CD4-positive, alpha-beta memory T cell (primary cell): ENCODE measurements around the gene CEP170B. TPM values are rescaled to one million over a fixed set of nuclear protein-coding genes. Genes with fewer than 3 reads are reported as not detected.
"Not testable (repeated sequence)": the region's sequence is repeated elsewhere in the genome, so short reads cannot be mapped to it uniquely, and the experiment has no call there.

ENCODE experiments used
- CTCF ChIA-PET: fragments of 350-600 bp; sonication (Branson Sonifier 250); formaldehyde crosslinking; loops from one replicate; lab custom pipeline; 2021; ENCODE audit warnings: inconsistent platforms; ENCODE audit not compliant: partially characterized antibody; lab: Charles Lee
- POLR2A ChIA-PET: fragments of 350-600 bp; sonication (Branson Sonifier 250); formaldehyde crosslinking; loops from one replicate; lab custom pipeline; 2021; ENCODE audit not compliant: partially characterized antibody; lab: Charles Lee
- DNase-seq, 5 donors: peaks; one replicate each; pipeline versions ENCODE4 v3.0.0 to v3.0.0-alpha.2; 2020 to 2022; ENCODE audit warnings: mixed read lengths in 1 of 5
- H3K27ac ChIP-seq: one replicate; pipeline ENCODE4 v1.7.0; 2013; ENCODE audit warnings: low read depth, low read length
- H3K27me3 ChIP-seq: 2 replicates; pipeline ENCODE4 v1.7.0; 2013; ENCODE audit warnings: mild to moderate bottlenecking, low read length, moderate library complexity; ENCODE audit not compliant: insufficient read depth
- H3K36me3 ChIP-seq: 2 replicates; pipeline ENCODE4 v1.7.0; 2013; ENCODE audit warnings: mild to moderate bottlenecking, low read length, moderate library complexity; ENCODE audit not compliant: insufficient read depth
- H3K4me1 ChIP-seq: 2 replicates; pipeline ENCODE4 v1.7.0; 2013; ENCODE audit warnings: mild to moderate bottlenecking, low read length, moderate library complexity; ENCODE audit not compliant: insufficient read depth
- H3K4me3 ChIP-seq, 2 donors: one replicate each; pipeline ENCODE4 v1.7.0; 2013; ENCODE audit warnings: low read length in 2 of 2, mild to moderate bottlenecking in 1 of 2
- H3K9me3 ChIP-seq, 2 donors: one replicate each; pipeline ENCODE4 v1.7.0; 2013; ENCODE audit warnings: low read length in 2 of 2, control low read depth in 1 of 2; ENCODE audit not compliant: control insufficient read depth in 1 of 2
- H3K27ac Mint-ChIP-seq, 7 donors: one replicate each; pipeline ENCODE4 v1.8.0; 2020 to 2021; ENCODE audit warnings: mixed read lengths in 7 of 7, mild to moderate bottlenecking in 6 of 7, inconsistent platforms in 3 of 7, moderate library complexity in 3 of 7
- H3K27me3 Mint-ChIP-seq, 2 donors: one replicate each; pipeline ENCODE4 v1.8.0; 2020 to 2021; ENCODE audit warnings: mixed read lengths in 2 of 2
- H3K36me3 Mint-ChIP-seq, 2 donors: one replicate each; pipeline ENCODE4 v1.8.0; 2020 to 2021; ENCODE audit warnings: mixed read lengths in 2 of 2, inconsistent platforms in 1 of 2, mild to moderate bottlenecking in 1 of 2
- H3K4me1 Mint-ChIP-seq, 4 donors: one replicate each; pipeline ENCODE4 v1.8.0; 2020 to 2021; ENCODE audit warnings: mixed read lengths in 4 of 4, mild to moderate bottlenecking in 1 of 4
- H3K4me3 Mint-ChIP-seq, 8 donors: one replicate each; pipeline ENCODE4 v1.8.0; 2020 to 2021; ENCODE audit warnings: mixed read lengths in 8 of 8, mild to moderate bottlenecking in 7 of 8, moderate library complexity in 6 of 8, inconsistent platforms in 3 of 8
- H3K9me3 Mint-ChIP-seq, 8 donors: one replicate each; pipeline ENCODE4 v1.8.0; 2020 to 2021; ENCODE audit warnings: mixed read lengths in 8 of 8, mild to moderate bottlenecking in 5 of 8, inconsistent platforms in 3 of 8, moderate library complexity in 1 of 8
- intact Hi-C: fragments of 100-400 bp; cut with micrococcal nuclease; formaldehyde crosslinking; loops from one replicate; pipeline ENCODE4 v1.15.1; 2023
- polyA plus RNA-seq, 2 donors: library from polyadenylated mRNA; unstranded; fragments of 300-500 nt; fragmentation: Illumina TruSeq; gene quantifications; one replicate each; pipeline ENCODE4 v1.2.3, GENCODE V29; 2021
- total RNA-seq, 2 experiments: library from RNA; stranded (reverse); gene quantifications; one replicate each; pipeline ENCODE4 v1.2.3, GENCODE V29; 2021

The CEP170B gene
- total and polyA plus RNA-seq, 4 experiments from 2014 or later = 0.16 to 3.8 (median 3.0) TPM; not detected in 1

DNA sequence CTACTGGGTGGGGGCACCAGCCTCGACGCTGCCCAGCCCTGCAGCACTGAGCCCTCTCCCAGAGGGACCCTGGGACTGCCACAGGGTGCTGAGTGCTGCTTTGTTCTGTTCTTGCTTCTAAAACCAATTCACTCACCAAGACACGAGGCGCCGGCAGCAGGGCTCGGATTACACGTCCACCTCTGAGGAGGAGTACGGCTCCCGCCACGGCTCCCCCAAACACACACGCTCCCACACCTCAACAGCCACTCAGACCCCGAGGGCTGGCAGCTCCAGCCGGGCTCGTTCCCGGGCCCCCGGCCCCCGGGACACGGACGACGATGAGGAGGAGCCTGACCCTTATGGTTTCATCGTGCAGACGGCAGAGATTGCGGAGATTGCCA is 24.3 kb downstream of the CEP170B start:
- Mint-ChIP-seq H3K9me3 (no peaks in the 10 kb centered on the region), H3K36me3 (no peaks in the 10 kb centered on the region), H3K27ac (no peak overlapping the region), H3K27me3 (no peaks in the 10 kb centered on the region), H3K4me3 (no peak overlapping the region), H3K4me1 (no peaks in the 10 kb centered on the region)
- no peaks in the 10 kb centered on the region for H3K27me3 ChIP-seq
- no peak for DNase-seq
- no peak overlapping the region for H3K4me3 ChIP-seq
- ChIA-PET POLR2A (no interaction called here), CTCF (no interaction called here)
- no peak overlapping the region for H3K27ac ChIP-seq
- intact Hi-C loops = no loop called here
- no peaks in the 10 kb centered on the region for H3K36me3 ChIP-seq
- H3K4me1 ChIP-seq = no peaks in the 10 kb centered on the region
- no peaks in the 10 kb centered on the region for H3K9me3 ChIP-seq

DNA sequence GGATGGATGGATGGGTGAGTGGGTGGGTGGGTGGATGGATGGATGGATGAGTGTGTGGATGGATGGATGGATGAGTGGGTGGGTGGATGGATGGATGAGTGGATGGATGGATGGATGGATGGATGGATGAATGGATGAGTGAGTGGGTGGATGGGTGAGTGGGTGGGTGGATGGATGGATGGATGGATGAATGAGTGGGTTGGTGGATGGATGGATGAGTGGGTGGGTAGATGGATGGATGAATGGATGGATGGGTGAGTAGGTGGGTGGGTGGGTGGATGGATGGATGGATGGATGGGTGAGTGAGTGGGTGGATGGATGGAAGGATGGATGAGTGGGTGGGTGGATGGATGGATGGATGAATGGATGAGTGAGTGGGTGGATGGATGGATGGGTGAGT is 25.2 kb downstream of the CEP170B start:
- H3K36me3 Mint-ChIP-seq, H3K36me3 ChIP-seq, POLR2A ChIA-PET, H3K4me1 ChIP-seq, H3K4me1 Mint-ChIP-seq, H3K27ac ChIP-seq, DNase-seq, H3K27me3 Mint-ChIP-seq, H3K27ac Mint-ChIP-seq, H3K9me3 ChIP-seq, H3K9me3 Mint-ChIP-seq, H3K4me3 Mint-ChIP-seq, intact Hi-C loops, H3K4me3 ChIP-seq, H3K27me3 ChIP-seq, CTCF ChIA-PET: not testable (repeated sequence)

DNA sequence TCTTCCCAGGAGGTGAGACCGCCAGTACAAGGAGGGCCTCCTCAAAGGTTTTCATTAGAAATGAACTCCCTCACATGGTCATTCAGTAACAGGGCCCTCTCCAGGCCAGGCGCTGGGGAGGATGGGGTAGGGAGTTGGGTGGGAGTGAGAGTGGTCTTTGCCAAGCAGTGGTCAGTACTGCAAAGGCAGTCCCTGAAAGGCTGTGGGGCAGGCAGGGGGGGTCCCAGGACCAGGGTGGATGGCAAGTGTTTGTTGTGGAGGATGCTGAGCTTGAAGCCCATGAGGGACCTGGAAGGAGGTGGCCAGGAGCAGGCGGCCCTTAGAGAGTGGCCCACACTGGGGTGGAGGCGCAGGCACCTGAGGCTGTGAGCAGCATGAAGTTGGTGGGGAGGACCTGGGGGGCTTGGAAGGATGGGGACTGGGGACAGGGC is 26.1 kb downstream of the CEP170B start:
- no peaks in the 10 kb centered on the region for H3K27me3 Mint-ChIP-seq
- no peak overlapping the region for H3K27ac ChIP-seq
- no peaks in the 10 kb centered on the region for H3K4me1 ChIP-seq
- POLR2A ChIA-PET = no interaction called here
- no peaks in the 10 kb centered on the region for H3K36me3 ChIP-seq
- intact Hi-C loops = no loop called here
- no peaks in the 10 kb centered on the region for H3K4me1 Mint-ChIP-seq
- H3K27me3 ChIP-seq = no peaks in the 10 kb centered on the region
- DNase-seq = no peak
- no peaks in the 10 kb centered on the region for H3K9me3 Mint-ChIP-seq
- CTCF ChIA-PET = no interaction called here
- H3K27ac Mint-ChIP-seq = no peak overlapping the region
- H3K4me3 Mint-ChIP-seq = no peak overlapping the region
- H3K9me3 ChIP-seq = no peaks in the 10 kb centered on the region
- H3K4me3 ChIP-seq = no peak overlapping the region
- H3K36me3 Mint-ChIP-seq = no peaks in the 10 kb centered on the region

DNA sequence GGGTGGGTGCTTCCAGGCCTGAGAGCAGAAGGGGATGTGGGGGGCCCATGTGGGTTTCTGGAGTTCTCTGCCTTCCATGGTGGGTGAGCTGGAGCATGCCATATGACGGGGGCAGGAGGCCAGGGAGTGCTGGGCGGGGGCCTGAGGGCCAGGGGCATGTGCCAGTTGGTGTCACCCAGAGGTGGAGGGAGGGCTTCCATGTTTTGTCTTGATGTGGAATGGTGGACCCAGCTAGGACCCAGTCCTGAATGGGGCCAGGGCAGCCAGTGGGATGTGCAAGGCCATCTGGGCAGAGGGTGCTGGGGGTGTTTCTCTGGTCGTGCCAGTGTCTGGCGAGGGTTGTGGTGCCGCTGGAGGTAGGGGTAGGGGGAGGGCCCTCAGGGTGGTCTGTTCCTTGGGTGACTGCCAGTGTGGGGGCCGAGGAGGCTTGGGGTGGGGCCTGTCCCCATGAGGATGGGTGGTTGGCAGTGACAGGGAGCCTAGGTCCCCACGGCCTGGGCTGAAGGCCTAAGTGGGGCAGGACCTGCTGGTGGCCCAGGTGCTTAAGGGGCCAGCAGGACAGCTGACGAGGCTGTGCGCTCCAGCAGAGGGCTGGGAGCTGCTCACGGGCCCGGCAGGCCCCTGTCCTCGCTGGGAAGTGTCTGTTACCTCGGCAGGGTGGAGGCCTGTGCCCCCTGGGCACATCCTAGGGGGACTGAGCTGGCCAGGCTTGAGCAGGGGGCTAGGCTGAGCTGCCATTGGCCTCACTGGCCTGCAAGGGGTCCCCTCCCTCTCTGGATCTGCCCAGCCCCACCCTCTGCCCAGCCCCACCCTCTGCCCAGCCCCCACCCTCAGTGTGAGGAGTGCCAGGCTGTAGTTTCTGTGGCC is 26.8 kb downstream of the CEP170B start:
- H3K27ac Mint-ChIP-seq = no peak overlapping the region
- no peaks in the 10 kb centered on the region for H3K36me3 Mint-ChIP-seq
- Histone ChIP-seq H3K4me3 (no peak overlapping the region), H3K9me3 (no peaks in the 10 kb centered on the region), H3K4me1 (no peaks in the 10 kb centered on the region), H3K27ac (no peak overlapping the region), H3K36me3 (no peaks in the 10 kb centered on the region), H3K27me3 (no peaks in the 10 kb centered on the region)
- POLR2A ChIA-PET = no interaction called here
- DNase-seq = no peak
- intact Hi-C loops = no loop called here
- H3K4me3 Mint-ChIP-seq = no peak overlapping the region
- no peaks in the 10 kb centered on the region for H3K9me3 Mint-ChIP-seq
- peaks cover 0 to 3% of the 10 kb centered on the region in 2 donors for H3K27me3 Mint-ChIP-seq
- H3K4me1 Mint-ChIP-seq = peaks cover 0 to 3% (median 1%) of the 10 kb centered on the region in 4 donors
- CTCF ChIA-PET = no interaction called here

DNA sequence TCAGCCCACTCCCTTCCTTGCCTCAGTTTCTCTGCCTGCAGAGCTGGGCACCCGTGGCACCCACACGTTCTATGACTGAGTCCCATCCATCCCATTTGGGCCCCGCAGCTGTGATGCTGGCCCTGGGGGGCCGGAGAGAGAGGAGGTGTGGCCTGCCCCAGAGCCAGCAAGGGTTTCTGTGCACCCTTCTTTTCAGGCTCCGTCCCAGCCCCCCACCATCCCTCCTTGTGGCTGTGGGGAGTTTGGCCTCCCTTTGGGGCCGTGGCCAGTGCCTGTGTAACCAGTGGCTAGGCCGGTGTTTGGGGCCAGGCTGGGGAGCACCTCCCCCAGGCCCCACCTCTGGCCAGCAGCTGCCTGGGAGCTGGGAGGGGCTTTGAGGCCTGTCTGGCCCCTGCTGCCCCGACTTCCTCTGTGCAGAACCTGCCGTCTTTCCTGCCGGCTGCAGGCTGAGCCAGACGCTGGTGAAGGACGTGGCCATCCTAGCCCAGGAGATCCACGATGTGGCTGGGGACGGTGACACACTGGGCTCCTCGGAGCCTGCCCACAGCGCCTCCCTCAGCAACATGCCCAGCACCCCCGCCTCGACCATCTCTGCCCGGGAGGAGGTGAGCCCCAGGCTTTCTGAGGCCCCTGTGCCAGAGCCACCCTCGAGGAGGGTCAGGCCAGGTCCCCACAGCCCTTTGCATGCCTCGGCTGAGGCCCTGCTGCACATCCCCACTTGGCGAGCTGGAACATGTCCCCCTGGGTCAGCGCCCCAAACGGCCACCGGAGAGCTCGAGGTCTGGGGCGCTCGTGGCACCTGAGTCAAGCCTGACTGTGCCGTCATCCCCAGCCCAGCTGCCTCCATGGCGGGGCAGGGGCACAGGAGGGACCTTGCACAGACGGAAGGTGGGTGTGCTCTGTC is 27.7 kb downstream of the CEP170B start:
- H3K27ac ChIP-seq = no peak overlapping the region
- DNase-seq = no peak
- no peaks in the 10 kb centered on the region for H3K9me3 ChIP-seq
- no peaks in the 10 kb centered on the region for H3K36me3 ChIP-seq
- Mint-ChIP-seq H3K27me3 (peaks cover 0 to 3% of the 10 kb centered on the region in 2 donors), H3K27ac (no peak overlapping the region), H3K9me3 (no peaks in the 10 kb centered on the region), H3K4me1 (peaks cover 0 to 3% (median 1%) of the 10 kb centered on the region in 4 donors), H3K36me3 (no peaks in the 10 kb centered on the region), H3K4me3 (no peak overlapping the region)
- intact Hi-C loops = no loop called here
- no peaks in the 10 kb centered on the region for H3K4me1 ChIP-seq
- H3K4me3 ChIP-seq = no peak overlapping the region
- no peaks in the 10 kb centered on the region for H3K27me3 ChIP-seq
- CTCF ChIA-PET = no interaction called here
- POLR2A ChIA-PET = no interaction called here

DNA sequence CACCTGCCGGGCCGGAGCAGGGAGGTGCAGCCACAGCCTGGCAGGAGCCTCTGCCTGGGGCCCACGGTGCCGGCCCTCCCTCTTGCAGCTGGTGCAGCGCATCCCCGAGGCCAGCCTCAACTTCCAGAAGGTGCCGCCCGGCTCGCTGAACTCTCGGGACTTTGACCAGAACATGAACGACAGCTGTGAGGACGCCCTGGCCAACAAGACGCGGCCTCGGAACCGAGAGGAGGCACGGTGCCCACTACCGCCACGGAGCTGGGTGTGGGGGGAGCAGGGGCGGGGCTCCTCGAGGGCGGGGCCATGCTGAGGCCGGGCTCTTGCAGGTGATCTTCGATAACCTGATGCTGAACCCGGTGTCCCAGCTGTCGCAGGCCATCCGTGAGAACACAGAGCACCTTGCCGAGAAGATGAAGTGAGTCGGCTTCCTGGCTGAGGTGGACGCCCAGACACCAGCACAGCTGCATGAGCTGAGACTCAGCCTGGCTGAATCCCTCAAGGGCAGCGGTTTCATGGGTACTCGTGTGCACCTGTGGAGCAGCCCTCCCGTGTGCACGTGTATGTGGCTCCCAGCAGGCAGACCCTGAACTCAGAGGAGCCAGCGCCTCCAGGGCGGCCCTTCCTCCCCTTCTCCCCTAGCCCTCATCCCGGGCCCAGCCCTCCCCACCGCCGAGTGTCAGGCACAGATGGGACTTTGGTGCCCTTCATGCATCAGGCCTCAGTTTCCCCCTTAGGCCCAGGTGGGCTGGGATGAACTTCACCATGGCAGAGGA is 28.6 kb downstream of the CEP170B start:
- no peaks in the 10 kb centered on the region for H3K4me1 ChIP-seq
- intact Hi-C loops = no loop called here
- Mint-ChIP-seq H3K27ac (no peak overlapping the region), H3K36me3 (no peaks in the 10 kb centered on the region), H3K4me3 (no peak overlapping the region), H3K27me3 (peaks cover 0 to 7% of the 10 kb centered on the region in 2 donors), H3K9me3 (no peaks in the 10 kb centered on the region), H3K4me1 (peaks cover 0 to 3% (median 1%) of the 10 kb centered on the region in 4 donors)
- ChIA-PET CTCF (no interaction called here), POLR2A (no interaction called here)
- no peaks in the 10 kb centered on the region for H3K36me3 ChIP-seq
- no peak overlapping the region for H3K4me3 ChIP-seq
- H3K9me3 ChIP-seq = no peaks in the 10 kb centered on the region
- DNase-seq = no peak
- H3K27ac ChIP-seq = no peak overlapping the region
- H3K27me3 ChIP-seq = no peaks in the 10 kb centered on the region
